HL-60 (cell line): Measurements from ENCODE around the gene GFPT1.

Experiments used
- DNase-seq, 2 experiments: peaks; one replicate each; pipeline ENCODE4 v3.0.0-alpha.2; 2010 to 2020; ENCODE audit warnings: low read depth in 1 of 2, low spot score in 1 of 2
- H3K27ac ChIP-seq: fragments of 250-450 bp; sonication (Bioruptor Pico); replicated peaks from 2 replicates; pipeline ENCODE4 v1.5.1; 2020; ENCODE audit warnings: mild to moderate bottlenecking, moderate library complexity
- H3K27me3 ChIP-seq: fragments of 250-450 bp; sonication (Bioruptor Pico); 2 replicates; pipeline ENCODE4 v1.5.1; 2021; ENCODE audit warnings: mild to moderate bottlenecking, moderate library complexity; ENCODE audit not compliant: insufficient read depth, poor library complexity, severe bottlenecking
- H3K4me3 ChIP-seq: replicated peaks from 2 replicates; pipeline ENCODE4 v1.5.1; 2011; ENCODE audit warnings: mild to moderate bottlenecking, control low read depth, low read length; ENCODE audit not compliant: insufficient read depth
- CTCF ChIP-seq: IDR thresholded peaks from one replicate; pipeline ENCODE4 v1.5.1; 2011; ENCODE audit warnings: low read length, control low read depth, inconsistent platforms; ENCODE audit not compliant: insufficient read depth
- GABPA ChIP-seq: IDR thresholded peaks from 2 replicates; pipeline ENCODE4 v1.6.1; 2012; ENCODE audit warnings: low read depth
- POLR2AphosphoS5 ChIP-seq: IDR thresholded peaks from 2 replicates; pipeline ENCODE4 v1.6.1; 2012; ENCODE audit warnings: low read depth
- REST ChIP-seq: IDR thresholded peaks from 2 replicates; pipeline ENCODE4 v1.6.1; 2012; ENCODE audit warnings: low read depth; ENCODE audit not compliant: insufficient replicate concordance
- SPI1 ChIP-seq: IDR thresholded peaks from 2 replicates; pipeline ENCODE4 v1.6.1; 2012; ENCODE audit warnings: low read depth, mild to moderate bottlenecking, borderline replicate concordance

The GFPT1 gene

GRCh38 chr2:69307579-69308064 lies 79.4 kb downstream of the GFPT1 start:
- no peak overlapping the region for H3K27ac ChIP-seq
- peaks cover 2% of the 10 kb centered on the region for H3K27me3 ChIP-seq
- no peak for DNase-seq
- peak; percentile 71 for TF ChIP-seq CTCF
- no peak for TF ChIP-seq REST
- H3K4me3 ChIP-seq: peak overlapping the region; percentile 73

GRCh38 chr2:69306822-69307578 lies 80.0 kb downstream of the GFPT1 start:
- TF ChIP-seq SPI1 (no peak; the same call in 1 of the 2 replicates), POLR2AphosphoS5 (0 out of 2 replicates have a peak, but pooled peaks have one; percentile 32), REST (no peak), CTCF (peak; percentile 45), GABPA (no peak)
- Histone ChIP-seq H3K27ac (no peak overlapping the region), H3K4me3 (peak overlapping the region; percentile 73), H3K27me3 (peaks cover 2% of the 10 kb centered on the region)
- DNase-seq: peak; percentile 60 to 69

GRCh38 chr2:69306393-69306821 lies 80.6 kb downstream of the GFPT1 start:
- Histone ChIP-seq H3K27me3 (peaks cover 2% of the 10 kb centered on the region), H3K4me3 (peak overlapping the region; percentile 73), H3K27ac (no peak overlapping the region)
- TF ChIP-seq POLR2AphosphoS5 (no peak), GABPA (no peak), REST (no peak), SPI1 (no peak), CTCF (no peak)
- DNase-seq: no peak
